GM18868 (cell line): Measurements from ENCODE around the gene PSMD13.

Experiments
- ATAC-seq: cut with Tn5 transposase; IDR thresholded peaks from one replicate; pipeline ENCODE4 v1.9.1; 2021; ENCODE audit warnings: mild to moderate bottlenecking, moderate library complexity; ENCODE audit not compliant: unreplicated experiment

PSMD13 gene

GRCh38 chr11:241634-242033 lies 4.9 kb downstream of the PSMD13 start:
- ATAC-seq = no peak

- no peak for ATAC-seq
Observed at GRCh38 chr11:244376-244775, 7.6 kb downstream of the PSMD13 start.

DNA sequence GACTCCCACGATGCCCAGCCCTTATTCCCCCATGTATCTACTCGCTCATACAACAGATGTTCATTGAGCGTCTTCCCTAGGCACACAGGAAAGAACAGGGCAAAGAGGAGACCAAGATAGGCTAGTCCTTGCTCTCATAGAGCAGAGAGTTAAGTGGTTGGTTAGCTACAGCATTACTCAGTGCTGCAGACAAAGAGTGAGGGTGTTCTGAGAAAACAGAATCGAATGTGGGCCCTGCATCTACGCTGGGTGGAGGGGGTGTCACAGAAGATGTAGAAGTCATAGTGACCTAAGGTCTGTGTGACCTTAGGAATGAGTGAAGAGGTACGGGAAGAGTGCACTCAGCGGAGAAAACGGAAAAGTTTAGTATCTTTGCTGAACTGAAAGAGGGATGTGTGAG lies 12.3 kb downstream of the PSMD13 start:
- ATAC-seq = no peak

DNA sequence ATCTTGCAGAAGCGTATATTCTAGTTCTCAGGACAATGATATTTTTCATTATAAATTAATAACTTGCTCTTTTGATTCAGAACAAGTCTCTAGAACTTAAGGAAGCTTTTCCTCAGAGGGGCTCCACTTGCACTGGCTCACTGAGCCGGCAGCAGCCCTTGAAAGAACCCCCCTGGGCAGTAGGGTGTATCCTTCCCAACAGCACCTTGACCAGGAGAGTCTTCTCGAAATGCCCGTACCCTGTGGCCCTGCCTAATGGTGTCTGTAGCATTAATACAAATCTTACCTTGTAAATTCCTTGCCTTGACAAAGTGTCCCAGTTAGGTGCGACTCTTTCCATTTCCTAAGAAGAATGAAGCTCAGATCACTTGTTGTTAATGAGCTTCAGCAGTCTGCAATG lies 13.5 kb downstream of the PSMD13 start:
- no peak for ATAC-seq

- no peak for ATAC-seq
Observed at GRCh38 chr11:250740-251299, 14.0 kb downstream of the PSMD13 start.

GRCh38 chr11:251550-251949 lies 14.8 kb downstream of the PSMD13 start:
- ATAC-seq = no peak

DNA sequence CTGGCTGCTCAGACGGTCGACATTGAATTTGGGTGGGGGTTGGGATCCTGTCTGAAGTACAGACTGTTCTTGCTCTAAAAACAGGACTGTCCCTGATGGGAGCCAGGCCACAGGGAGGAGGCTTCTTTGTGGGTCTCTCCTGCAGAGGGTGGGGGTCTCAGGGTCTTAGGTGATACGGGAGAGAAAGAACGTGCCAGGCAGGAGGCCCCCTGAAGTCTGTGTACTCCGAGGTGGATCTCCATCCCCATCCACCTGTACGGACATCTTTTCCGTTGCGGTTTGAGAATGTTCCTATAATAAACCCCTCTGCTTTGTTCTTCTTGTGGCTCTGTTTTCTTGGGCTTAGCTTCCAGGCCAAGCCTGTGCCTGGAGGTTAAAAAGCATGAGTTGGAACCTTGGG lies 15.9 kb downstream of the PSMD13 start:
- no peak for ATAC-seq

DNA sequence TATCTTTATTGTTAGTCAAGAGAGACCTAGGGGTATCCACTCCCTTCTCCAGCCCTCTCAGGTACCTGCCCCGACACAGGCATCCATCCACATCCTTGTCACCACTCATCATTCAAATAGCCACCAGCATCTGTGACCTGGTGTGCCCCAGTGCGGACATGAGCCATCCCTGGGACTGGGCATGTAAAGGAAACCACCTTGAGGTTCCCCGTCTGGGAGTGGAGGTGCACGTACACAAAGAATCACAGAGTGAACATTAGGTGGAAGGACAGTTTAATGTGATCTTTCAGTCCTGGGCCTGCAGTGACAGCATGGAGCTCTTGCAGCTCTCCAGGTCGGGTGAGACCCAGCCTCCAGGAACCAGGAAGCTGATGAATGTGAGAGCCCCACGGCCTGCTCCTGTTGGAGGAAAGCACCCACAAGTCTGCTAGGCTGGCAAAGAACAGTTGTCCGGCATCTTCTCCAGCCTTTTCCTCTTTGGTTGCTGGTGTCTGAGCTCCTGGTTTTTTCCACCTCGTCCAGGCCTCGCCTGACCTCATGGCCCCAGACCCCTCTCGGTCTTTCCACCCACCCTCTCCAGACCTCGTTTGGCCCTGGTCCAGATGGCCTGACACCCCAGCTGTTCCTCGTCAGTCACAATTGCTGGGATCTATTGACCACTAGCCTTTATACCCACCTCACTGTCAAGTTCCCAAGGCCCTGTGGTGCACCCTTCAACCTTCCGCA lies 16.5 kb downstream of the PSMD13 start:
- ATAC-seq = no peak

- no peak for ATAC-seq
Observed at GRCh38 chr11:253886-254270, 17.1 kb downstream of the PSMD13 start.

DNA sequence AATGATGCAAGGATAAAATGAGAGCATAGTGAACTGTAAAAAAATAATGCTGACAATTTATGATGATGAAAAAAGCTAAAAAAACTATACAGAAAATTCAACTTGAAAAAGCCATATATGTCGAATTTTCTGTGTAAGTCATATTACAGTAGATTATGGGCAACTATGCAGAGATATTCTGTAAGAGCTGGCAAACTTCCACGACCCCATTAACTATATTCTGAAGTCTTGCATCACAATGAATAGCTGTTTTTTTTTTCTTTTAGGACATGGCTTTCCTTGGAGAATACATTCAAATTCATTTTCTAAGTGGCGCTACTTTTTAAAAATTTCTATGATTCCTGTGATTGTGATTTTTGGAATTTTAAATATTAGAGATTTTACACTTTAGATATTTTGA lies 18.4 kb downstream of the PSMD13 start:
- ATAC-seq = no peak

DNA sequence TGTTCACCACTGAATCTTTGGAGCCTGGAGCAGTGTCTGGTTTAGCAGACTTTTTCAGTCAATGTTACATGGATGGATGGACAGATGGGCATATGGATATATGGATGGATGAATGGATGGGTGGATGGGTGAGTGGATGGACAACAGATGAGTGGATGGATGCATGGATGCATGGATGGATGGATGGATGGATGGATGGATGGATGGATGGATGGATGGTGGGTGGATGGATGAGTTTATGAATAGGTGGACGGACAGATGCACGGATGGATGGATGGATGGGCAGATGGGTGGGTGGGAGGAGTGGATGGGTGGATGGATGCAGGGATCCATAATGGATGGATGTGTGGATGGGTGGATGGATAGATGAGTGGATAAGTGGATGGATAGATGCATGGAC lies 19.0 kb downstream of the PSMD13 start:
- ATAC-seq = no peak

DNA sequence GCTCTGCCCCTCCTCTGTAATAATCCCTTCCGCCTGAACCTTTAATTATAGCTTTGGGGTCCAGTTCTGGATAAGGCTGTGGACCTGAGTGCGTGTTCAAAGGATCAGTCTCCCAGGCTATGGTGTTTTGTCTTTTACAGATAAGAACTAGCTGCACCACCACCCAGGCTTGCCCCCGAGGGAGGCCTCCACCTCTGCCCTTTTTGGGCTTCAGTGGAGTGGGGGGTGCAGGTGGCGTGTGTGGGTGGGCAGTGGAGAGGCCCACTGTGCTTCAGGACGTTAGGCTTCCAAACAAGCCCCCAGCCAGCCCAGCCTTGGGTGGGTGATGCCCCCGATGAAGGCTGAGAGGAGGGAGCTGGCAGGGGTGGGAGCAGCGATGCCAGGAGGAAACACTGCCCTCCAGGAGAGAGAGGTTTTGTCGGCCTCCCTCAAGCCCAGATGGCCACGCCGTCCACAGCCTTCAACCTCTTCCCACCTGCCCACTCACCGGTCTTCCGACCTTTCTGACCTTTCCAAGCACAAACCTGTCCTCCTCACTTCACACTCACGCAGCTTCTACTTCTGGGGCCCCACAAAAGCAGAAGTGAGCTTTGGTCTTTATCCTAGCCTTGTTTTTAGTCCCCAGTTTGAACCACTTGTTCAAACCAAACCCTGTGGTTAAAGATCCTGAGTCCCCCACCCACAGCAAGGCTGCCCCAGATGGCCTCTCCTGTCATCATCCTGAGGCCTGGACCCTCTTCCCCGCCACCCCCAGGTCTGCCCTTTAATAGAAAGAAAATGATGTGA lies 20.4 kb downstream of the PSMD13 start:
- ATAC-seq = no peak

GRCh38 chr11:257766-258493 lies 21.2 kb downstream of the PSMD13 start:
- no peak for ATAC-seq

GRCh38 chr11:259413-259812 lies 22.6 kb downstream of the PSMD13 start:
- no peak for ATAC-seq

GRCh38 chr11:261624-262023 lies 24.8 kb downstream of the PSMD13 start:
- ATAC-seq = no peak

GRCh38 chr11:266676-267439 lies 30.1 kb downstream of the PSMD13 start:
- no peak for ATAC-seq

- ATAC-seq = no peak
Observed at GRCh38 chr11:267491-267994, 30.8 kb downstream of the PSMD13 start.

DNA sequence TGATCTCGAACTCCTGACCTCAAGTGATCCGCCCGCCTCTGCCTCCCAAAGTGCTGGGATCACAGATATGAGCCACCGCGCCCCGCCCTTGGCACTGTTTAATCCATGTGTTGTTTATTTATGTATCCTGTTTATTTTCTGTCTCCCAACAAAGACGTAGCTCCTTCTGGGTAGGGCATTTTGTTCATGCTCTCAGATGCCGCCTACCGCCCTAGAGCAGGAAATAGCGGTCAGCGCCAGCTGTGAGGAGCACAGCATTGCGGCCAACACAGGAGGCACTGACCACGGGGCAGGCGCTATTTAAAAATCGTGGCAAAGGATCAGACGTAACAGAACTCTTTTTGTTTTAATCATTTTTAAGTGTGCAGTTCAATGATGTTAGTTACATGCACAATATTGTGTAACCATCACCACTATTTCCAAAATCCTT lies 32.0 kb downstream of the PSMD13 start:
- peak; percentile 38 for ATAC-seq

GRCh38 chr11:269146-269890 lies 32.5 kb downstream of the PSMD13 start:
- ATAC-seq = peak; percentile 72
